HFFc6 (cell line): ENCODE results near the gene CD163. TPM values are rescaled to one million over a fixed set of nuclear protein-coding genes. Genes with fewer than 3 reads are reported as not detected.
"Not testable (repeated sequence)": the region's sequence is repeated elsewhere in the genome, so short reads cannot be mapped to it uniquely, and the experiment has no call there.

Experiments used
- DNase-seq: peaks from one replicate; pipeline ENCODE4 v3.0.0-alpha.2; 2018
- H3K27ac Mint-ChIP-seq: 2 replicates; pipeline ENCODE4 v1.8.0; 2020; ENCODE audit warnings: mild to moderate bottlenecking, mixed read lengths
- H3K27me3 Mint-ChIP-seq: 2 replicates; pipeline ENCODE4 v1.8.0; 2021; ENCODE audit warnings: mild to moderate bottlenecking, moderate library complexity, mixed read lengths; ENCODE audit not compliant: insufficient read depth
- H3K36me3 Mint-ChIP-seq: 2 replicates; pipeline ENCODE4 v1.8.0; 2021; ENCODE audit warnings: low read depth, mixed read lengths
- H3K4me1 Mint-ChIP-seq: 2 replicates; pipeline ENCODE4 v1.8.0; 2020; ENCODE audit warnings: low read depth, mixed read lengths
- H3K4me3 Mint-ChIP-seq: 2 replicates; pipeline ENCODE4 v1.8.0; 2020; ENCODE audit warnings: mild to moderate bottlenecking, moderate library complexity, mixed read lengths
- H3K9me3 Mint-ChIP-seq: 2 replicates; pipeline ENCODE4 v1.8.0; 2020; ENCODE audit warnings: mild to moderate bottlenecking, mixed read lengths
- total RNA-seq, 6 experiments: library from RNA; stranded (reverse); fragmentation: NEBNext Ultra II Directional; extraction: Animal tissue kit (Norgen Biotek cat#: 25700); gene quantifications; 2 replicates in 1 of 6; 3 replicates in 5 of 6; pipeline ENCODE4 v1.2.3, GENCODE V29; 2021
- TF ChIP-seq, protein P1 (sequence below): fragments of 200-600 bp; sonication (generic); IDR thresholded peaks from 2 replicates; pipeline ENCODE4 v1.5.0; 2021; ENCODE audit warnings: antibody characterized with exemption, mild to moderate bottlenecking

Gene CD163
- total RNA-seq, 6 experiments from 2014 or later = 0.07 TPM; not detected in 5

DNA sequence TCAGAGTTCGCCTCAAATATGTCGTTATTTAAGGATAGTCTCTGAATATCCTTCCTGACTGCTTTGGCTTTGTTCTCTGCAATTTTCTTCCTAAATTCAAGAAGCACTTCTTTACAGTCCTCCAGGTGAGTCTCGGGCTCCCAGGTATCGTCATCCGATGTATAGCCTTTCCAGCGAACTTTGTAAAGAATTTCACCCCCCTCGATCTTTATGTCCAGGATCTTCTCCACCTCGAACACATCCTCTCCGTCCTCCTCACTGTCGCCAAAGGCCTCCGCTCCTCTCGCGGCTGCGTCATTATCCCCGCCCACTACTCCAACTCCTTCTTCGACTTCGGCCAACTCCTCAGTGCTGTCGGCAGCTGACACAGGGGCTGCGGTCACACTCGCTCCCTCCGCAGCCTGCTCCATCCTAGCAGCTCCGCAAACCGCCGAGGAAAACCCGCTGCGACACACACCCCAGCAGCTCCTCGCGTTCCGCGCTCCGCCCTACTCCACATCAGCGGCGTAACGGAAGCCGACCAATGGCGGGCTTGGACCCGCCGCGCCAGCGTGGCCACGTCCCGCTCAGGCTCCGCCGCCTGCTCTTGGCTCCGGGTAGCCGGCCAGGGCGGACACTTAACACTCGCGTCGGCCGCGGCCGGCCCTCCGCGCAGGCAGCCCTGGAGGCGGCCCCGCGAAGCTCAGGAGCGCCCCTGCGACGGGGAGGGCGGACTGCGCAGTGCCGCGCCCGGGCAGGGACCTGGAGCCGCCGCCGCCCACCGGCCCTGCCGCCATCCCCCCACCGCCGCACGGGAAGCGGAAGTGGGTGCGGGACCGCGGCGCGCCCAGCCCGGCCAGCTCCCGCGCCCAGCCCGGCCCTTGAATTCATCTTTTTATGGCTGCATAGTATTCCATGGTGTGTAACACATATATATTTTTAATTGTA lies 63.7 kb downstream of the CD163 start:
- Mint-ChIP-seq H3K9me3 (no peaks in the 10 kb centered on the region), H3K27me3 (no peaks in the 10 kb centered on the region; the same call in 1 of the 2 replicates), H3K4me1 (no peaks in the 10 kb centered on the region), H3K4me3 (peak overlapping the region; percentile 45; the same call in 1 of the 2 replicates), H3K36me3 (no peaks in the 10 kb centered on the region; the same call in 1 of the 2 replicates), H3K27ac (no peak overlapping the region)
- no peak for DNase-seq
- TF ChIP-seq, protein P1, sequence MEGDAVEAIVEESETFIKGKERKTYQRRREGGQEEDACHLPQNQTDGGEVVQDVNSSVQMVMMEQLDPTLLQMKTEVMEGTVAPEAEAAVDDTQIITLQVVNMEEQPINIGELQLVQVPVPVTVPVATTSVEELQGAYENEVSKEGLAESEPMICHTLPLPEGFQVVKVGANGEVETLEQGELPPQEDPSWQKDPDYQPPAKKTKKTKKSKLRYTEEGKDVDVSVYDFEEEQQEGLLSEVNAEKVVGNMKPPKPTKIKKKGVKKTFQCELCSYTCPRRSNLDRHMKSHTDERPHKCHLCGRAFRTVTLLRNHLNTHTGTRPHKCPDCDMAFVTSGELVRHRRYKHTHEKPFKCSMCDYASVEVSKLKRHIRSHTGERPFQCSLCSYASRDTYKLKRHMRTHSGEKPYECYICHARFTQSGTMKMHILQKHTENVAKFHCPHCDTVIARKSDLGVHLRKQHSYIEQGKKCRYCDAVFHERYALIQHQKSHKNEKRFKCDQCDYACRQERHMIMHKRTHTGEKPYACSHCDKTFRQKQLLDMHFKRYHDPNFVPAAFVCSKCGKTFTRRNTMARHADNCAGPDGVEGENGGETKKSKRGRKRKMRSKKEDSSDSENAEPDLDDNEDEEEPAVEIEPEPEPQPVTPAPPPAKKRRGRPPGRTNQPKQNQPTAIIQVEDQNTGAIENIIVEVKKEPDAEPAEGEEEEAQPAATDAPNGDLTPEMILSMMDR = no peak

GRCh38 chr12:7438291-7438995 lies 65.1 kb downstream of the CD163 start:
- H3K4me1 Mint-ChIP-seq, DNase-seq, H3K9me3 Mint-ChIP-seq, H3K27me3 Mint-ChIP-seq, H3K36me3 Mint-ChIP-seq, H3K4me3 Mint-ChIP-seq, H3K27ac Mint-ChIP-seq: not testable (repeated sequence)

GRCh38 chr12:7437494-7437893 lies 66.1 kb downstream of the CD163 start:
- not testable (repeated sequence) for H3K4me1 Mint-ChIP-seq, H3K9me3 Mint-ChIP-seq, H3K4me3 Mint-ChIP-seq, H3K27me3 Mint-ChIP-seq, H3K27ac Mint-ChIP-seq, H3K36me3 Mint-ChIP-seq, DNase-seq

- H3K27ac Mint-ChIP-seq = no peak overlapping the region
- no peaks in the 10 kb centered on the region for H3K27me3 Mint-ChIP-seq
- no peaks in the 10 kb centered on the region; the same call in 1 of the 2 replicates for H3K36me3 Mint-ChIP-seq
- no peak overlapping the region for H3K4me3 Mint-ChIP-seq
- no peaks in the 10 kb centered on the region for H3K9me3 Mint-ChIP-seq
- TF ChIP-seq, protein P1 = no peak
- H3K4me1 Mint-ChIP-seq = peaks cover 7% of the 10 kb centered on the region
- DNase-seq = no peak
Observed at GRCh38 chr12:7434670-7435069, 68.9 kb downstream of the CD163 start.

DNA sequence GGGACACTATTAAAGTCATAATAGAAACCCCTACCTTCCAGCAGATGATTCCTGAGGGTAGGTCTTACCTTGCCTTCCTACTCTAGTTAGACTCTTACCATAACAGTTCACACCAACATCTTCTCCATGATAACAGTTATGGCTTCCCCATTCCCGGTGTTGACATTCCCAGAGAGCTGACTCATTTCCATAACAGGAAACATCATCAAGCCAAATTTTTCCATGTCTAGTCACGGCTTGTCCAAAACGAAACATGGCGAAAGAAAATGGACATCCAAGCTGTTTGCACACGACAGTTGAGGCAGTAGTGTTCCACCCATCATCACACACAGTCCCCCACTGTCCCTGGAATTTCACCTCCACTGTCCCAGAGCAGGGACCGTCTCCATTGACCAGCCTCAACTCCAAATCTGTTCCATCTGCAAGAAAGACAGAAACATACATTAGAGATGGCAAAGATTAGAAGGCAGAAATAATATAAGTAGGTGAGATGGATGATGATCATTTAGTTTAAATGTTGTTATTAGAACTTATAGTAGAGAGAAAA lies 70.2 kb downstream of the CD163 start:
- DNase-seq = peak; percentile 78
- H3K27me3 Mint-ChIP-seq = no peaks in the 10 kb centered on the region

DNA sequence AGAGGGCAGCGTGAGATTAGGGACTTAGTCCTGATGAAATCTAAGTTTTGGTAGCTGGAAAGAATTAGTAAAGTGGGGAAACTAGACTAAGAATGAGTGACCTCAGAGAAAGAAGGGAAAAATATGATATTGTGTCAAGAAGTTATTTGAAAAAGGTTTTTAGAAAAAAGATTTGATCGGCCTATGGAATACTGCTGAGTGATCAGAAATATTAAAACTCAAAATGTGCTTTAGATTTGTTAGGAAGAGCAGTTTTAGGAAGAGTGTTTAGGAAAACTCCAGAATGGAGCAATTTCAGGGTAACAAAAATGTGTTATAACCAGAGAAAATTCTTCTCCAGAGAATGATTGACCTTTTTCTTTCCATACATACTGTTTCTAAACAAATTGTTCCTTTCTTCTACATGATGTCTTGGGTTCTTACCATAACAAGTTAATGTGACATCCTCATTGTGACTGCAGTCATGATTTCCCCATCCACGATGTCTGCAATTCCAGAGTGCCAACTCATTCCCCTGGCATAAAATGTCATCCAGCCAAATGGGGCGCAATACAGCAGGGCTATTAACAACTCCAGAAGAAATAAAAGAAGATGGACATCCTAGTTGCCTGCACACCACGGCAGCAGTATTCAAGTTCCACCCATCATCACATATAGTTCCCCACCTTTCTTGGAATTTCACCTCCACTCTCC lies 71.4 kb downstream of the CD163 start:
- Mint-ChIP-seq H3K27ac (no peak overlapping the region), H3K27me3 (no peaks in the 10 kb centered on the region), H3K36me3 (no peaks in the 10 kb centered on the region), H3K4me1 (peaks cover 7% of the 10 kb centered on the region), H3K9me3 (no peaks in the 10 kb centered on the region), H3K4me3 (no peak overlapping the region)
- TF ChIP-seq, protein P1 = no peak
- DNase-seq = peak; percentile 10

More for the DNA sequence above, 70.2 kb downstream of the CD163 start:
- H3K4me3 Mint-ChIP-seq = no peak overlapping the region
- TF ChIP-seq, protein P1 = no peak
- H3K4me1 Mint-ChIP-seq = peaks cover 7% of the 10 kb centered on the region
- H3K36me3 Mint-ChIP-seq = no peaks in the 10 kb centered on the region
- no peaks in the 10 kb centered on the region for H3K9me3 Mint-ChIP-seq
- H3K27ac Mint-ChIP-seq = no peak overlapping the region
